Vagina (tissue), 2 donors: ENCODE results near the gene GRB7. TPM values are rescaled to one million over a fixed set of nuclear protein-coding genes. Genes with fewer than 3 reads are reported as not detected.
"Not testable (repeated sequence)": the region's sequence is repeated elsewhere in the genome, so short reads cannot be mapped to it uniquely, and the experiment has no call there.

ENCODE experiments used
- DNase-seq, 2 donors: peaks; one replicate each; pipeline ENCODE4 v3.0.0-alpha.2; 2017; ENCODE audit errors: extremely low spot score in 2 of 2
- H3K27ac ChIP-seq: fragments of 200-600 bp; sonication (generic); one replicate; pipeline ENCODE4 v1.5.1; 2019
- H3K27me3 ChIP-seq: fragments of 200-600 bp; sonication (generic); one replicate; pipeline ENCODE4 v1.5.1; 2019
- H3K36me3 ChIP-seq, 2 donors: fragments of 200-600 bp; sonication (generic); one replicate each; pipeline ENCODE4 v1.5.1; 2017 to 2019
- H3K4me1 ChIP-seq: fragments of 200-600 bp; sonication (generic); one replicate; pipeline ENCODE4 v1.5.1; 2019
- H3K4me3 ChIP-seq, 2 donors: fragments of 200-600 bp; sonication (generic); 1 replicate in 1 of 2; 2 replicates in 1 of 2; pipeline ENCODE4 v1.5.1; 2016 to 2019
- H3K9me3 ChIP-seq: fragments of 200-600 bp; sonication (generic); one replicate; pipeline ENCODE4 v1.5.1; 2019
- CTCF ChIP-seq, 3 experiments: fragments of 450-650 bp in 2 of 3; fragments of 200-600 bp in 1 of 3; sonication (generic) in 1 of 3; IDR thresholded peaks; one replicate each; pipeline ENCODE4 v1.5.1; 2017 to 2019; ENCODE audit warnings: antibody characterized with exemption in 3 of 3, mild to moderate bottlenecking in 2 of 3, moderate library complexity in 2 of 3
- POLR2A ChIP-seq, 2 donors: fragments of 450-650 bp; IDR thresholded peaks; one replicate each; pipeline ENCODE4 v1.6.1; 2017; ENCODE audit warnings: antibody characterized with exemption in 2 of 2, mild to moderate bottlenecking in 2 of 2, moderate library complexity in 2 of 2
- POLR2AphosphoS5 ChIP-seq, 2 donors: sonication (generic); formaldehyde crosslinking; IDR thresholded peaks; one replicate each; pipeline ENCODE4 v1.9.0; 2017; ENCODE audit warnings: antibody characterized with exemption in 2 of 2, mild to moderate bottlenecking in 2 of 2, low read depth in 1 of 2; ENCODE audit not compliant: insufficient read depth in 1 of 2
- intact Hi-C: fragments of 100-400 bp; cut with DNase I; formaldehyde crosslinking; loops from one replicate; pipeline ENCODE4 v1.15.1; 2023
- total RNA-seq: library from RNA; depleted of rRNA; stranded (reverse); fragments of >200 nt; gene quantifications from one replicate; pipeline ENCODE4 v1.2.3, GENCODE V29; 2016

Gene GRB7
- total RNA-seq, 1 donor from 2014 or later: 23.6 TPM

GRCh38 chr17:39719563-39720355 lies 18.0 kb upstream of the GRB7 start:
- Histone ChIP-seq H3K27ac (no peak overlapping the region), H3K9me3 (no peaks in the 10 kb centered on the region), H3K27me3 (no peaks in the 10 kb centered on the region), H3K4me1 (peaks cover 13% of the 10 kb centered on the region), H3K4me3 (no peak overlapping the region), H3K36me3 (peaks cover 0 to 29% of the 10 kb centered on the region in 2 donors)
- intact Hi-C loops: no loop called here
- TF ChIP-seq POLR2A (IDR thresholded peaks at IDR 0.05): no peak
- no peak for TF ChIP-seq POLR2AphosphoS5 (IDR thresholded peaks at IDR 0.05; ENCODE audit: insufficient read depth in 1 of 2, low read depth in 1 of 2)
- no peak for TF ChIP-seq CTCF (IDR thresholded peaks at IDR 0.05)
- no peak for DNase-seq

GRCh38 chr17:39722104-39722503 lies 15.6 kb upstream of the GRB7 start:
- Histone ChIP-seq H3K27ac (no peak overlapping the region), H3K9me3 (no peaks in the 10 kb centered on the region), H3K4me3 (no peak overlapping the region), H3K27me3 (no peaks in the 10 kb centered on the region), H3K36me3 (peaks cover 0 to 24% of the 10 kb centered on the region in 2 donors), H3K4me1 (no peaks in the 10 kb centered on the region)
- TF ChIP-seq POLR2A (IDR thresholded peaks at IDR 0.05) (no peak), CTCF (IDR thresholded peaks at IDR 0.05) (no peak), POLR2AphosphoS5 (IDR thresholded peaks at IDR 0.05; ENCODE audit: insufficient read depth in 1 of 2, low read depth in 1 of 2) (no peak)
- intact Hi-C loops: no loop called here
- no peak for DNase-seq

GRCh38 chr17:39722965-39723848 lies 14.5 kb upstream of the GRB7 start:
- Histone ChIP-seq H3K4me3 (no peak overlapping the region), H3K4me1 (no peaks in the 10 kb centered on the region), H3K27me3 (no peaks in the 10 kb centered on the region), H3K27ac (no peak overlapping the region), H3K9me3 (no peaks in the 10 kb centered on the region), H3K36me3 (peaks cover 0 to 26% of the 10 kb centered on the region in 2 donors)
- no peak for DNase-seq
- TF ChIP-seq POLR2A (IDR thresholded peaks at IDR 0.05) (no peak), CTCF (IDR thresholded peaks at IDR 0.05) (no peak), POLR2AphosphoS5 (IDR thresholded peaks at IDR 0.05; ENCODE audit: insufficient read depth in 1 of 2, low read depth in 1 of 2) (no peak)
- intact Hi-C loops: no loop called here

GRCh38 chr17:39724731-39725130 lies 13.0 kb upstream of the GRB7 start:
- Histone ChIP-seq H3K4me3 (no peak overlapping the region), H3K4me1 (peaks cover 11% of the 10 kb centered on the region), H3K36me3 (peaks cover 0 to 33% of the 10 kb centered on the region in 2 donors), H3K27ac (no peak overlapping the region), H3K27me3 (no peaks in the 10 kb centered on the region), H3K9me3 (no peaks in the 10 kb centered on the region)
- TF ChIP-seq POLR2A (IDR thresholded peaks at IDR 0.05): no peak
- TF ChIP-seq POLR2AphosphoS5 (IDR thresholded peaks at IDR 0.05; ENCODE audit: insufficient read depth in 1 of 2, low read depth in 1 of 2): no peak
- TF ChIP-seq CTCF (IDR thresholded peaks at IDR 0.05): no peak
- DNase-seq: no peak
- intact Hi-C loops: no loop called here

- H3K27ac ChIP-seq, DNase-seq, intact Hi-C loops, H3K27me3 ChIP-seq, H3K9me3 ChIP-seq, H3K4me3 ChIP-seq: not testable (repeated sequence)
- peaks cover 0 to 33% of the 10 kb centered on the region in 2 donors for H3K36me3 ChIP-seq
- H3K4me1 ChIP-seq: peaks cover 18% of the 10 kb centered on the region
These were observed 11.8 kb upstream of the GRB7 start for GRCh38 chr17:39725923-39726322.
